Lower lobe of right lung (tissue), 2 donors: ENCODE measurements around the gene OOEP. TPM values are rescaled to one million over a fixed set of nuclear protein-coding genes. Genes with fewer than 3 reads are reported as not detected.

Experiments used
- ATAC-seq, 2 donors: fragments of 200-7000 bp; cut with Tn5 transposase; one replicate each; pipeline ENCODE4 v1.9.1; 2020 to 2022; ENCODE audit warnings: mild to moderate bottlenecking in 2 of 2, moderate library complexity in 2 of 2
- DNase-seq: peaks from one replicate; pipeline ENCODE4 v3.0.0-alpha.2; 2020
- H3K27ac ChIP-seq: fragments of 200-600 bp; one replicate; pipeline ENCODE4 v1.8.0; 2022
- H3K27me3 ChIP-seq: fragments of 200-600 bp; one replicate; pipeline ENCODE4 v1.8.0; 2022; ENCODE audit warnings: low read depth
- H3K36me3 ChIP-seq: fragments of 200-600 bp; one replicate; pipeline ENCODE4 v1.8.0; 2022; ENCODE audit warnings: mild to moderate bottlenecking
- H3K4me1 ChIP-seq: fragments of 200-600 bp; one replicate; pipeline ENCODE4 v1.8.0; 2022
- H3K4me3 ChIP-seq: fragments of 200-600 bp; one replicate; pipeline ENCODE4 v1.8.0; 2022; ENCODE audit warnings: mild to moderate bottlenecking
- H3K9me3 ChIP-seq: fragments of 200-600 bp; one replicate; pipeline ENCODE4 v1.8.0; 2022
- intact Hi-C: fragments of 100-400 bp; cut with DNase I; formaldehyde crosslinking; loops from one replicate; pipeline ENCODE4 v1.11.0; 2022
- total RNA-seq: library from RNA; stranded (reverse); fragmentation: NEBNext Ultra II Directional; extraction: Animal tissue kit (Norgen Biotek cat#: 25700); gene quantifications from one replicate; pipeline ENCODE4 v1.2.1, GENCODE V29; 2021
- TF ChIP-seq, protein P1 (sequence below): fragments of 200-600 bp; IDR thresholded peaks from one replicate; pipeline ENCODE4 v1.8.0; 2022; ENCODE audit warnings: antibody characterized with exemption, mild to moderate bottlenecking
- donor health status: DM: no; HTN: yes; CAD: no; lungs with severe emphysema.

OOEP gene
- total RNA-seq, 1 donor from 2014 or later: not detected

DNA sequence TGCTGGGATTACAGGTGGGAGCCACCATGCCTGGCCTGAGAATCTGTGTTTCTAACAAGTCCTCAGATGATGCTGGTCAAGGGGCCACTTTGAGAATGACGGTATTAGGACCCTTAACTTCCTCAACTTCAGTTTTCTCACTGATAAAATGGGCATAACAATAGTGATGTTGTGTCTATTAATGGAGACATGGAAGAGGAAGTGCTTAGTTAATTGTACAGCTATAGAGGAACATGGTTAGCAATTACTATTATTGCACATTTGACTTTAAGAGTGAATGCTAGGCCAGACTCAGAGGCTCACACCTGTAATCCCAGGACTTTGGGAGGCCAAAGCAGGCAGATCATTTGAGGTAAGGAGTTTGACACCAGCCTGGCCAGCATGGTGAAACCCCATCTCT, 28.4 kb downstream of the OOEP start:
- ATAC-seq (no peak), DNase-seq (no peak)
- Histone ChIP-seq H3K36me3 (no peaks in the 10 kb centered on the region), H3K27me3 (no peaks in the 10 kb centered on the region), H3K4me1 (no peaks in the 10 kb centered on the region), H3K4me3 (no peak overlapping the region), H3K9me3 (no peaks in the 10 kb centered on the region), H3K27ac (no peak overlapping the region)
- TF ChIP-seq, protein P1, sequence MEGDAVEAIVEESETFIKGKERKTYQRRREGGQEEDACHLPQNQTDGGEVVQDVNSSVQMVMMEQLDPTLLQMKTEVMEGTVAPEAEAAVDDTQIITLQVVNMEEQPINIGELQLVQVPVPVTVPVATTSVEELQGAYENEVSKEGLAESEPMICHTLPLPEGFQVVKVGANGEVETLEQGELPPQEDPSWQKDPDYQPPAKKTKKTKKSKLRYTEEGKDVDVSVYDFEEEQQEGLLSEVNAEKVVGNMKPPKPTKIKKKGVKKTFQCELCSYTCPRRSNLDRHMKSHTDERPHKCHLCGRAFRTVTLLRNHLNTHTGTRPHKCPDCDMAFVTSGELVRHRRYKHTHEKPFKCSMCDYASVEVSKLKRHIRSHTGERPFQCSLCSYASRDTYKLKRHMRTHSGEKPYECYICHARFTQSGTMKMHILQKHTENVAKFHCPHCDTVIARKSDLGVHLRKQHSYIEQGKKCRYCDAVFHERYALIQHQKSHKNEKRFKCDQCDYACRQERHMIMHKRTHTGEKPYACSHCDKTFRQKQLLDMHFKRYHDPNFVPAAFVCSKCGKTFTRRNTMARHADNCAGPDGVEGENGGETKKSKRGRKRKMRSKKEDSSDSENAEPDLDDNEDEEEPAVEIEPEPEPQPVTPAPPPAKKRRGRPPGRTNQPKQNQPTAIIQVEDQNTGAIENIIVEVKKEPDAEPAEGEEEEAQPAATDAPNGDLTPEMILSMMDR: no peak
- intact Hi-C loops: no loop called here

DNA sequence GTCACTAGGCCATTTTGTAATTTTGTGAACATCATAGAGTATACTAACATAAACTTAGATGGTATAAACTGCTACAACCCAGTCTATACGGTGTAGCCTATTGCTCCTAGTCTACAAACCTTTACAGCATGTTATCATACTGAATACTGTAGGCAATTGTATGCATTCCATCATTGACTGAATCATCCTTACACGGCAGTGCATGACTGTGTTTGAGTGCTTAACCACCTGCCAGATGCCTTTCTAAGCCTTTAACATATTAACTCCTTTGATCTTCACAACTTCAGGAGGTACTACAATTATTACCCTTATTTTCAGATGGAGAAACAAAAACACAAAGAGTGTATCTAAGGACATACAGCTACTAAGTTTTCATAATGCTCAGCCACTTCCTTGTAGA, 29.6 kb downstream of the OOEP start:
- DNase-seq: no peak
- H3K36me3 ChIP-seq: no peaks in the 10 kb centered on the region
- no peaks in the 10 kb centered on the region for H3K27me3 ChIP-seq
- H3K4me3 ChIP-seq: no peak overlapping the region
- intact Hi-C loops: no loop called here
- H3K27ac ChIP-seq: no peak overlapping the region
- TF ChIP-seq, protein P1: no peak
- H3K4me1 ChIP-seq: no peaks in the 10 kb centered on the region
- no peak for ATAC-seq
- no peaks in the 10 kb centered on the region for H3K9me3 ChIP-seq

DNA sequence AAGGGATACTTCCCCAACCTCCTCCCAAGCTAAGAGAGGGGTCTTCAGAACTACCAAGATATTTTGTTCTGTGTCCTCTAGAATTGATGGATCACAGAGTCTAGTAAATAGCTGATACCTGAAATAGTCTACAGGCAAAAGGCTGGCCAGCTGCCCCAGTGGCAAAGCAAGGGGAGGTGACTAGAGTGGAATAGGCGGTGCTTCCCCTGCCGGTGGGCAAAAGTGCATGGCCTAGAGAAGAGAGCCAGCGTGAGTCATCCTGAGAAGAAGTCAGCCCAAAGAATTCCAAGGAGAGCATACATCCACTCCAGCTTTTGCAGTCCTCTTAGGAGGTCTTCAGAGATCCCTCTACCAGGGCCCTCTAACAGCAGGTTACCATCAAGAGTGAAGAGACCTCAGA, 30.4 kb downstream of the OOEP start:
- Histone ChIP-seq H3K36me3 (no peaks in the 10 kb centered on the region), H3K4me1 (no peaks in the 10 kb centered on the region), H3K9me3 (no peaks in the 10 kb centered on the region), H3K27ac (no peak overlapping the region), H3K4me3 (no peak overlapping the region), H3K27me3 (no peaks in the 10 kb centered on the region)
- DNase-seq (no peak), ATAC-seq (no peak)
- TF ChIP-seq, protein P1: no peak
- intact Hi-C loops: no loop called here

DNA sequence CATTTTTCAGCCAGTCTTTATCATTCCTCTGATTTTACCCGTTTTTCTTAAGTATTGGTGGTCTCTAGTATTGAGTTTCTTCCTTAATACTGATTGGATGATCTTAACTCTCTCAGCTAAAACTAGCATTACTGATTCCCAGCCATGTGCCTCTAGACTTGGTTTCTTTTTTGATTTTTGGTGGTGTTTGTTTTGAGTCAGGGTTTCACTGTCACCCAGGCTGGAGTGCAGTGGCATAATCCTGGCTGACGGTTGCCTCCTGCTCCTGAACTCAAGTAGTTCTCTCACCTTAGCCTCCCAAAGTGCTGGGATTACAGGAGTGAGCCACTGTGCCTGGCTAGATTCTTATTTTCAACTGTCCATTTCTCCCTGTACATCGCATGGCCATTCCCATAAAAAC, 40.5 kb downstream of the OOEP start:
- H3K27me3 ChIP-seq: no peaks in the 10 kb centered on the region
- intact Hi-C loops: no loop called here
- no peaks in the 10 kb centered on the region for H3K4me1 ChIP-seq
- DNase-seq: no peak
- no peaks in the 10 kb centered on the region for H3K9me3 ChIP-seq
- H3K27ac ChIP-seq: no peak overlapping the region
- TF ChIP-seq, protein P1: no peak
- ATAC-seq: no peak
- H3K4me3 ChIP-seq: no peak overlapping the region
- no peaks in the 10 kb centered on the region for H3K36me3 ChIP-seq

DNA sequence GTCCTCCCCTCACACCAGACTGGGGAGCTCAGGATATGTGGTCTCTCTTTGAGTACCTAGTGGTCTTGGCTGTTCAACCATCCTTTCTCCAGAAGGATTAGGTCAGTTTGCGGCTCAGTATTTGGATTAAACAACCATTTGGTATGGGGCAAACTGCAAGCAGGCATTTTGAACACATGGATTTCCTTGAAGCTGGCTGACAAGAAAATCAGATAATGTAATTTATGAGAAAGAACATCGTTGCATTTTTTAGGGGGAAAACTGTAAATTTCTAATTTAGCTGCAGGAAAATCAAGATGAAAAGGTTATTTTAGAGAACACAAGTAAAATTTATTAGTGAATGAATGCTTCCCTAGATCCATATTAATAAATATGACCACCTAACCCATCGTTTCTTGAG, 40.9 kb downstream of the OOEP start:
- Histone ChIP-seq H3K4me1 (no peaks in the 10 kb centered on the region), H3K36me3 (no peaks in the 10 kb centered on the region), H3K27me3 (no peaks in the 10 kb centered on the region), H3K4me3 (no peak overlapping the region), H3K27ac (no peak overlapping the region), H3K9me3 (no peaks in the 10 kb centered on the region)
- no peak for ATAC-seq
- no peak for DNase-seq
- intact Hi-C loops: no loop called here
- TF ChIP-seq, protein P1: no peak

DNA sequence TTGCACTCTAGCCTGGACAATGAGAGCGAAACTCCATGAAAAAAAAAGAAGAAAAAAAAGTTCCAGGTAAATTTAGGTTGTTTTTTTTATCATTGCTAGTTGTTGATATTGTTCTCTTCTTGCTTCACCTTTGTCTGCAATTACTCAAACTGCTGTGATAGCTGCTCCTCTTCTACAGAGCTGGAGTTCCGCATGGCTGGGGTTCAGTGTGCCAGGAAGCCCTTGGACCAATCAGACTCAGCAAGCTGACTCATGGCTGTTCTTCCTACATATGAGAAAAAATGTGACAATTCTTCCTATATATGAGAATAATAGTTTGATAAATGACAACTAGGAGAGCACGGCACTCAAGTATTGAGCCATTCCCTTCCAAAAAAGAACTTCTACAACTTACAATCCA, 44.0 kb downstream of the OOEP start:
- no peaks in the 10 kb centered on the region for H3K36me3 ChIP-seq
- no peak overlapping the region for H3K4me3 ChIP-seq
- DNase-seq (no peak), ATAC-seq (no peak)
- intact Hi-C loops: no loop called here
- TF ChIP-seq, protein P1: no peak
- no peak overlapping the region for H3K27ac ChIP-seq
- no peaks in the 10 kb centered on the region for H3K9me3 ChIP-seq
- no peaks in the 10 kb centered on the region for H3K4me1 ChIP-seq
- no peaks in the 10 kb centered on the region for H3K27me3 ChIP-seq
